ENCODE data around the gene ATG14. TPM values are rescaled to one million over a fixed set of nuclear protein-coding genes. Genes with fewer than 3 reads are reported as not detected.
A peak's percentile ranks its signal among the peaks of the same experiment; 100 is the strongest.

The ATG14 gene
- total RNA-seq, 4 donors from 2014 or later: 10.3 to 18.9 (median 13.9) TPM

DNA sequence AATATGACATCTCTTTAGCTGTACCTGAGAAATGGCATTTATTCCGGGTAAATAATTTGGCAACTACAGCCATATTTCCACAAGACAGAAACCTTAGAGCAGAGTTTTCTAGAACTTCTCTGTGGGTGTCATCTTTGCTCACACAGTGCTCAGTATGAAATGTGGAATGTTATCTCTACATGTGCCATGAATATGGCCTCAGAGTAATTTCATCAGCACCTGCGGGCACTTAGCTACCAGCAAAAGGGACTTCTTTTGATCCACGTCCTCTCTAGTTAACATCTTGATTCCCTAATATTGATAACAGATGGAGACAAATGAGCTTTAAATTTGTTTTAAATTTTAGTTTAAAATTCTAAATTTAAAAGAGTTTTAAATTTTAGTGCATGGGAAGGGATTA is 2.9 kb upstream of the ATG14 start:
- Histone ChIP-seq H3K27ac (no peak overlapping the region), H3K4me3 (no peak overlapping the region), H3K4me1 (peaks cover 0 to 19% (median 3%) of the 10 kb centered on the region in 4 donors), H3K36me3 (no peaks in the 10 kb centered on the region), H3K27me3 (no peaks in the 10 kb centered on the region), H3K9me3 (no peaks in the 10 kb centered on the region)
- no peak for DNase-seq
- no peak for TF ChIP-seq POLR2A (IDR thresholded peaks at IDR 0.05)
- TF ChIP-seq, protein P1, sequence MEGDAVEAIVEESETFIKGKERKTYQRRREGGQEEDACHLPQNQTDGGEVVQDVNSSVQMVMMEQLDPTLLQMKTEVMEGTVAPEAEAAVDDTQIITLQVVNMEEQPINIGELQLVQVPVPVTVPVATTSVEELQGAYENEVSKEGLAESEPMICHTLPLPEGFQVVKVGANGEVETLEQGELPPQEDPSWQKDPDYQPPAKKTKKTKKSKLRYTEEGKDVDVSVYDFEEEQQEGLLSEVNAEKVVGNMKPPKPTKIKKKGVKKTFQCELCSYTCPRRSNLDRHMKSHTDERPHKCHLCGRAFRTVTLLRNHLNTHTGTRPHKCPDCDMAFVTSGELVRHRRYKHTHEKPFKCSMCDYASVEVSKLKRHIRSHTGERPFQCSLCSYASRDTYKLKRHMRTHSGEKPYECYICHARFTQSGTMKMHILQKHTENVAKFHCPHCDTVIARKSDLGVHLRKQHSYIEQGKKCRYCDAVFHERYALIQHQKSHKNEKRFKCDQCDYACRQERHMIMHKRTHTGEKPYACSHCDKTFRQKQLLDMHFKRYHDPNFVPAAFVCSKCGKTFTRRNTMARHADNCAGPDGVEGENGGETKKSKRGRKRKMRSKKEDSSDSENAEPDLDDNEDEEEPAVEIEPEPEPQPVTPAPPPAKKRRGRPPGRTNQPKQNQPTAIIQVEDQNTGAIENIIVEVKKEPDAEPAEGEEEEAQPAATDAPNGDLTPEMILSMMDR (IDR thresholded peaks at IDR 0.05): no peak

DNA sequence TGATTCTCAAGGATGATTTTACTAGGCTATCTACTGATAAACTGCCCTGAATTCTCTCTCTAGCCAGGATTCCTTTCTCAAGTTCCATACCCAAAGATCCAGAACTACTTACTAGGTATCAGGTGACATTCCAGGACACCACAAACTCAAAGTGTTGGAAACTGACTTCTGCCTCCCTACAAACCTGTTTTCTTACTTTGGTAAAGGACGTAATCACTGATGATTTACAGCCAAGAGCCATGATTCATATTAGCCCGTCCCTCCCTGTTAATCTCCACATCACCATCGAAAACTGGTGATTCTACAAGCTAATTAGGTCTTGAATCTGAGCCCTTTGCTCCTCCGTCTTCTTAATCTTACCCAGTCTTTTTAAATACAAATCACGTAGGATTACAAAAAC is 1.0 kb upstream of the ATG14 start:
- Histone ChIP-seq H3K4me1 (peaks cover 0 to 19% (median 3%) of the 10 kb centered on the region in 4 donors), H3K27me3 (no peaks in the 10 kb centered on the region), H3K9me3 (no peaks in the 10 kb centered on the region), H3K27ac (peak overlapping the region in 1 of 4 donors; percentile 76), H3K4me3 (peak overlapping the region in 2 of 4 donors; percentile 75 to 89), H3K36me3 (no peaks in the 10 kb centered on the region)
- DNase-seq: no peak
- TF ChIP-seq POLR2A (IDR thresholded peaks at IDR 0.05): no peak
- TF ChIP-seq, protein P1 (IDR thresholded peaks at IDR 0.05): no peak

- Histone ChIP-seq H3K4me3 (peak overlapping the region; percentile 75 to 100 (median 89)), H3K36me3 (no peaks in the 10 kb centered on the region), H3K4me1 (peaks cover 0 to 11% (median 3%) of the 10 kb centered on the region in 4 donors), H3K27ac (peak overlapping the region in 2 of 4 donors; percentile 58 to 86), H3K27me3 (no peaks in the 10 kb centered on the region), H3K9me3 (no peaks in the 10 kb centered on the region)
- no peak for TF ChIP-seq POLR2A (IDR thresholded peaks at IDR 0.05)
- TF ChIP-seq, protein P1 (IDR thresholded peaks at IDR 0.05): no peak
- no peak for DNase-seq
Measured at GRCh38 chr14:55410876-55411275, 754 bp downstream of the ATG14 start.

DNA sequence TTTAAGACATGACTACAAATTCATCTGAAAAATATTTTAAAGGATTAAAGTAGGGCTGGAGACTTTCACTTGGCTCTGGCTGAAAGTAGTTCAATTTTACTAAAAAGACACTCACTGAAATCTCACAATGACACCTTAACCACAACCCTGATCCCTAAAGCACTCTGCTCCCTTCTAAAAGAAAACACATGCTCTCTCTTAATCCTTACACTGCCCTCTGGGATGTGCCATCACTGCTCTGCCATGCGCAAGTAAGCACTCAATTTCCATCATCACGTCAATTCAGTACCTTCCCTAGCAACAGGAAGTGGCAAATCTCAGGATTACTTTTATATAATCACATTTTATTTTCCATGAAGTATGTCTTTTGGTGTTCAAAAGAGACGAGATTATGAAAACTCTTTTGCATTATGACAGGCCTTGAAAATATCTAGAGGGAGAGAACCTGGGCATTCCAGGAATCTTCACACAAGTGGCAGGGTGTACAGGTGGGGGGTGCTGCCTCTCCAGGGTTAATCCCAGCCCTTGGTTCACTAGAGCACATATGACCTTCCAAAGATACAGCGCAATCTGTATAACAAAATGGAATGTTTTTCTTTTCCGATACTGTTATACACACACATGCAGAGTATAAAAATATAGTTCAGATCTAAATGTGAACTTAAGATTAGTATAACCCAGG is 7.3 kb downstream of the ATG14 start:
- Histone ChIP-seq H3K27ac (no peak overlapping the region), H3K27me3 (no peaks in the 10 kb centered on the region), H3K4me1 (no peaks in the 10 kb centered on the region), H3K36me3 (no peaks in the 10 kb centered on the region), H3K9me3 (no peaks in the 10 kb centered on the region), H3K4me3 (no peak overlapping the region)
- no peak for TF ChIP-seq POLR2A (IDR thresholded peaks at IDR 0.05)
- TF ChIP-seq, protein P1 (IDR thresholded peaks at IDR 0.05): no peak
- no peak for DNase-seq

DNA sequence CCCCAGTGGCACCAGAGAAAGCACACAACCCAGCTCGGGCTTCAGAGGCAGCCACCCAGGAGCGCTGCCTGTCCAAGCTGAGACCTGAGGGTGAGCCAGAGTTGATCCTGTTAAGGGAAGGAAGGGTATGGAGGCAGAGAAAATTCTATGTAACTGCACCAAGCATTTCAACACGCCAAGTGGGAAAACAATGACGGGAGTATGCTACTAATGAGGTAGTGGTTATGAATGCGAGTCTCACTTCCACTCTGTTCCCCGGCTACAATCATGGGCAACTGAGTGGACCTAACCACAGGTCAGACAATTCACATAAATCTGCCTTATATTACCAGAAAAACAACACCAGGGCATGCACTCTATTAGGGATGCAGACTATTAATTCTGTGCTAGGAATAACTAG is 9.9 kb downstream of the ATG14 start:
- H3K27ac ChIP-seq: no peak overlapping the region
- H3K4me3 ChIP-seq: no peak overlapping the region
- H3K27me3 ChIP-seq: no peaks in the 10 kb centered on the region
- H3K4me1 ChIP-seq: no peaks in the 10 kb centered on the region
- DNase-seq: no peak
- no peaks in the 10 kb centered on the region for H3K9me3 ChIP-seq
- TF ChIP-seq, protein P1 (IDR thresholded peaks at IDR 0.05): no peak
- TF ChIP-seq POLR2A (IDR thresholded peaks at IDR 0.05): no peak
- H3K36me3 ChIP-seq: no peaks in the 10 kb centered on the region

Data from Peyer's patch (tissue), 4 donors.